Mucosa of descending colon (tissue), 3 donors: ENCODE measurements around the gene OMP. TPM values are rescaled to one million over a fixed set of nuclear protein-coding genes. Genes with fewer than 3 reads are reported as not detected.

ENCODE experiments used
- ATAC-seq: fragments of 200-7000 bp; cut with Tn5 transposase; one replicate; pipeline ENCODE4 v1.9.1; 2020; ENCODE audit warnings: mild to moderate bottlenecking, moderate library complexity
- DNase-seq, 3 donors: peaks; one replicate each; pipeline ENCODE4 v3.0.0-alpha.2; 2020
- H3K36me3 ChIP-seq: fragments of 200-600 bp; one replicate; pipeline ENCODE4 v1.8.0; 2021; ENCODE audit warnings: low read depth, mild to moderate bottlenecking
- H3K4me1 ChIP-seq: fragments of 200-600 bp; one replicate; pipeline ENCODE4 v1.8.0; 2021; ENCODE audit warnings: low read depth, mild to moderate bottlenecking
- H3K4me3 ChIP-seq: fragments of 200-600 bp; one replicate; pipeline ENCODE4 v1.8.0; 2021; ENCODE audit warnings: mild to moderate bottlenecking
- H3K9me3 ChIP-seq: fragments of 200-600 bp; one replicate; pipeline ENCODE4 v1.8.0; 2021; ENCODE audit warnings: mild to moderate bottlenecking
- intact Hi-C, 2 donors: fragments of 100-400 bp; cut with DNase I in 1 of 2; cut with micrococcal nuclease in 1 of 2; formaldehyde crosslinking; loops; one replicate each; pipeline versions ENCODE4 v1.11.0 to v1.11.1; 2022; cut with DNase I, micrococcal nuclease
- total RNA-seq, 3 donors: library from RNA; stranded (reverse); fragmentation: NEBNext Ultra II Directional in 2 of 3; extraction: Animal tissue kit (Norgen Biotek cat#: 25700) in 2 of 3; gene quantifications; one replicate each; pipeline versions ENCODE4 v1.2.1 to v1.2.4, GENCODE V29; 2021 to 2023
- TF ChIP-seq, protein P1 (sequence below): fragments of 200-600 bp; IDR thresholded peaks from one replicate; pipeline ENCODE4 v1.8.0; 2022; ENCODE audit warnings: antibody characterized with exemption, mild to moderate bottlenecking
- donor health status: DM: no; HTN: no; CAD: no; lungs with moderate emphysema.
- donor health status: DM: no; HTN: no; CAD: no.
- donor health status: DM: no; HTN: yes; CAD: no.

The OMP gene
- total RNA-seq, 3 donors from 2014 or later, result 10.3 to 21.1 (median 11.3) TPM

DNA sequence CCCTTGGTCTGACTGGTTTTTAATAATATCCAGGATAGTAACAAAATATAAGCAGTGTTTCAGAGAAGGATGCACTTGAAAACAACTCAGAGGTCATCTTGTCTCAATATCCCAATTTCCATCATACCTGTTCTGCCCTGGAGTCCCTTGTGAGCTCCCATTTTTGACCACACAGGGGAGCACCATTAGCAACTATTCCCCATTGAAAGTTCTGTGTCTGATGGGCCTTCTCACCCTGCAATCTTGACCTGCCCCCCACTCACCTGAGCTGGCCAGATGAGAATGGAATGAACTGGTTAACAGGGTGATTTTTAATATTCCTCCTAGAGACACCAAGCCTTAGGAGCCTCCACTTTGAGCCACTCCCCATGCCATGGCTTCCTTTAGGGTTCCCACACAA is 39.7 kb upstream of the OMP start:
- TF ChIP-seq, protein P1, sequence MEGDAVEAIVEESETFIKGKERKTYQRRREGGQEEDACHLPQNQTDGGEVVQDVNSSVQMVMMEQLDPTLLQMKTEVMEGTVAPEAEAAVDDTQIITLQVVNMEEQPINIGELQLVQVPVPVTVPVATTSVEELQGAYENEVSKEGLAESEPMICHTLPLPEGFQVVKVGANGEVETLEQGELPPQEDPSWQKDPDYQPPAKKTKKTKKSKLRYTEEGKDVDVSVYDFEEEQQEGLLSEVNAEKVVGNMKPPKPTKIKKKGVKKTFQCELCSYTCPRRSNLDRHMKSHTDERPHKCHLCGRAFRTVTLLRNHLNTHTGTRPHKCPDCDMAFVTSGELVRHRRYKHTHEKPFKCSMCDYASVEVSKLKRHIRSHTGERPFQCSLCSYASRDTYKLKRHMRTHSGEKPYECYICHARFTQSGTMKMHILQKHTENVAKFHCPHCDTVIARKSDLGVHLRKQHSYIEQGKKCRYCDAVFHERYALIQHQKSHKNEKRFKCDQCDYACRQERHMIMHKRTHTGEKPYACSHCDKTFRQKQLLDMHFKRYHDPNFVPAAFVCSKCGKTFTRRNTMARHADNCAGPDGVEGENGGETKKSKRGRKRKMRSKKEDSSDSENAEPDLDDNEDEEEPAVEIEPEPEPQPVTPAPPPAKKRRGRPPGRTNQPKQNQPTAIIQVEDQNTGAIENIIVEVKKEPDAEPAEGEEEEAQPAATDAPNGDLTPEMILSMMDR, result no peak
- Histone ChIP-seq H3K4me3 (no peak overlapping the region), H3K9me3 (no peaks in the 10 kb centered on the region), H3K4me1 (peaks cover 34% of the 10 kb centered on the region), H3K36me3 (no peaks in the 10 kb centered on the region)
- intact Hi-C loops, result no loop called here
- DNase-seq (peak in 1 of 3 donors; percentile 22), ATAC-seq (no peak)

DNA sequence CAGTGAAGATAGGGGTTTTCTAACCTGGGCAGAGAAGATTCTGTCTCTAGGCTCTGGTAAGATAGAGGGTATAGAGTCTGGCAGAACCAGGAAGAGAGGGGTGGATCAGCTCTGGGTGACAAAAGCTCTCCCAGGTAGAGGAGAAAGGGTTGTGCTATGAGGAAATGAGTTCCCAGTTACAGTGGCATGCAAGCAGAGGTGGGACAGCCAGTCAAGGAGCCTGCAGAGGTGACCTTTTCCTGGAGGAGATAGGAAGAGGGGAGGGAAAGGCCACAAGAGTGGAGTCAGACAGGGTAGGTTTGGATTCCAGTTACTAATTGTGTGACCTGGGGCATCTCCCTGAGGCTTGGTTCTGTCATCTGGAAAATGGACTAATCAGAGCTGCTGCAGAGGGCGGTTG is 39.2 kb upstream of the OMP start:
- no peak overlapping the region for H3K4me3 ChIP-seq
- DNase-seq, result peak in 2 of 3 donors; percentile 43 to 63
- ATAC-seq, result peak; percentile 49
- H3K4me1 ChIP-seq, result peaks cover 38% of the 10 kb centered on the region
- intact Hi-C loops, result no loop called here
- H3K9me3 ChIP-seq, result no peaks in the 10 kb centered on the region
- H3K36me3 ChIP-seq, result no peaks in the 10 kb centered on the region
- TF ChIP-seq, protein P1, result no peak

DNA sequence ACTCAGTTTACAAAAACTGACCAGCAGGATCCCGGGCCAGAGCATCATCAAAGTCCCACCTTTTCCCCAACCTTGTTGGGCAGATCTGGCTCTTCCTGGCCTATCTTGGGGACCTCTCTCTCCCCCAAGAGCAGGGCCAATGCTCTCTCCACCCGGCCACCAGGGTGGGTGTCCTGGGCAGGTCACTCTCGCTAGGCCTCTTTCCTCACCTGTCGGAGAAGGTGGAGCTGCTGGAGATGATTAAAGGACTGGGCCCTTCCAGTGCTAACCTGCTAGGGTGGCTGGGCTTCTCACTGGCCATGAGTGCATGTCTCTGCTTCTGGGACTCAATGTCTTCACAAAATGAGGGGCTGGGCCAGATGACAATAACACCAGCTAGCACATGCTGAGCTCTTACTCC is 38.8 kb upstream of the OMP start:
- Histone ChIP-seq H3K4me1 (peaks cover 43% of the 10 kb centered on the region), H3K4me3 (no peak overlapping the region), H3K9me3 (no peaks in the 10 kb centered on the region), H3K36me3 (no peaks in the 10 kb centered on the region)
- TF ChIP-seq, protein P1, result no peak
- peak in 1 of 3 donors; percentile 32 for DNase-seq
- ATAC-seq, result no peak
- intact Hi-C loops, result no loop called here

DNA sequence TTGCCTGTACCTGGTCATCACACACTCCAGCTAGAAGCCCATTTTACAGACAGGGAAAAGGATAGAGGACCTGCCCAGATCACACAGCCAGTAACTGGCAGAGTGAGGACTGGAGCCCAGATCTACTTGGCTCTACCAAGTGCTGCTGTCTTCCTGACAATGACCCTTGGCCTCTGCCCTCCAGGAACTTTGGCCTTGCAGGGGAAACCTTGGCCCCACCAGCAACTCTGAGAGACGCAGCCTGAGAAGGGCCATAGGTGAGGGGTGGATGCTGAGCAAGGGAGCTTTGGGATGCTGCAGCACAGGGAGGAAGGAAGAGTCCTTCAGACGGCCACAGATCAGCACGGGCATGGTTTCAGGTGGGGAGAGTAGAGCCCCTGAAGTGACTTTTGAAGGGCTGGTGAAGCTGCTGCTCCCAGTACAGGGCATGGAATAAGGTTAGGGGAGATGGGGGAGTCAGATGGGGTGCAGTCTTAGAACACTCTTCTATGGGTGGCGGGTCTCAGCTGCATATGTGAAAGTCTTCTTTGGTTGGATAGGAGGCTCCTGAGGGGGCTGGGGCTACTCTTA is 37.9 kb upstream of the OMP start:
- Histone ChIP-seq H3K4me1 (peaks cover 52% of the 10 kb centered on the region), H3K4me3 (no peak overlapping the region), H3K9me3 (no peaks in the 10 kb centered on the region), H3K36me3 (no peaks in the 10 kb centered on the region)
- DNase-seq (peak in 1 of 3 donors; percentile 33), ATAC-seq (no peak)
- intact Hi-C loops, result no loop called here
- TF ChIP-seq, protein P1, result no peak

DNA sequence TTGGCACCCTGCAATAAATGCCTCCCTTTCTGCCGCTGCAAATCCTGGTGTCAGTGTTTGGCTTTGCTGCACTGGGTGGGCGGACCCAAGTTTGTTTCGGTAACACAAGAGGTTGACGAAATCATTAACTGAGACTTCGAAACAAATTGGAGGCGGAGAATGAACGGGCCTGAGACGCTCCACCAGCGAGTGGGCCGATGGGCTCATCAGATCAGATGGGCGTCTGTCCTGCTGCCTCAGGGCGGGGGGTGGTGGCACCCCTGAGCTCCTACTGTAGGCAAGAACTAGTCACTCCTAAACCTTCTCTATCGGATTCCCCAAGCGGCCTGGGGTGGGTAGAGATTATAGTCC is 36.8 kb upstream of the OMP start:
- Histone ChIP-seq H3K36me3 (no peaks in the 10 kb centered on the region), H3K9me3 (no peaks in the 10 kb centered on the region), H3K4me1 (peaks cover 52% of the 10 kb centered on the region), H3K4me3 (no peak overlapping the region)
- DNase-seq, result peak in 2 of 3 donors; percentile 68 to 75
- intact Hi-C loops, result no loop called here
- ATAC-seq, result peak; percentile 6
- TF ChIP-seq, protein P1, result no peak
